Measurements from ENCODE around the gene TMOD4.
"Not testable (repeated sequence)": the region's sequence is repeated elsewhere in the genome, so short reads cannot be mapped to it uniquely, and the experiment has no call there.

Gene TMOD4

GRCh38 chr1:151199873-151200581 is 24.2 kb upstream of the TMOD4 start:
- no peak for TF ChIP-seq CTCF (IDR thresholded peaks at IDR 0.05; ENCODE audit: extremely low read depth, insufficient read depth, missing control alignments)

GRCh38 chr1:151198254-151199127 is 22.7 kb upstream of the TMOD4 start, which contains the start of gene PIP5K1A:
Gene PIP5K1A (plus strand): TSS chr1:151198552. CDS start chr1:151198997, 445 bp downstream.
- no peak for TF ChIP-seq CTCF (IDR thresholded peaks at IDR 0.05; ENCODE audit: extremely low read depth, insufficient read depth, missing control alignments)
- in situ Hi-C loops (cut with MboI; ENCODE audit: low pct_unique_long_range_greater_than_20kb, low sequenced_read_pairs, unreplicated experiment): no loop called here

More at GRCh38 chr1:151199873-151200581, 24.2 kb upstream of the TMOD4 start:
- in situ Hi-C loops (cut with MboI; ENCODE audit: low pct_unique_long_range_greater_than_20kb, low sequenced_read_pairs, unreplicated experiment): no loop called here
- no peak for DNase-seq (ENCODE audit: low spot score)

GRCh38 chr1:151197863-151198253 is 22.1 kb upstream of the TMOD4 start:
- DNase-seq (ENCODE audit: low spot score): no peak
- no peak for TF ChIP-seq CTCF (IDR thresholded peaks at IDR 0.05; ENCODE audit: extremely low read depth, insufficient read depth, missing control alignments)
- in situ Hi-C loops (cut with MboI; ENCODE audit: low pct_unique_long_range_greater_than_20kb, low sequenced_read_pairs, unreplicated experiment): no loop called here

More at GRCh38 chr1:151198254-151199127, 22.7 kb upstream of the TMOD4 start, which contains the start of gene PIP5K1A:
- DNase-seq (ENCODE audit: low spot score): peak; percentile 97

GRCh38 chr1:151196292-151196800 is 20.6 kb upstream of the TMOD4 start:
- peak; percentile 42 for TF ChIP-seq CTCF (IDR thresholded peaks at IDR 0.05; ENCODE audit: extremely low read depth, insufficient read depth, missing control alignments)
- in situ Hi-C loops (cut with MboI; ENCODE audit: low pct_unique_long_range_greater_than_20kb, low sequenced_read_pairs, unreplicated experiment): no loop called here
- peak; percentile 50 for DNase-seq (ENCODE audit: low spot score)

GRCh38 chr1:151194894-151195594 is 19.3 kb upstream of the TMOD4 start:
- DNase-seq (ENCODE audit: low spot score); in situ Hi-C loops (cut with MboI; ENCODE audit: low pct_unique_long_range_greater_than_20kb, low sequenced_read_pairs, unreplicated experiment): not testable (repeated sequence)

- in situ Hi-C loops (cut with MboI; ENCODE audit: low pct_unique_long_range_greater_than_20kb, low sequenced_read_pairs, unreplicated experiment): no loop called here
- no peak for TF ChIP-seq CTCF (IDR thresholded peaks at IDR 0.05; ENCODE audit: extremely low read depth, insufficient read depth, missing control alignments)
- DNase-seq (ENCODE audit: low spot score): no peak
These were observed 18.1 kb upstream of the TMOD4 start for GRCh38 chr1:151193856-151194255.

Measured in GM13977 (cell line).